CD4-positive, CD25-positive, alpha-beta regulatory T cell (primary cell): ENCODE data around the gene RYR3. TPM values are rescaled to one million over a fixed set of nuclear protein-coding genes. Genes with fewer than 3 reads are reported as not detected.

Source experiments
- ATAC-seq, 2 donors: fragments of 150-1000 bp; cut with Tn5 transposase; one replicate each; pipeline ENCODE4 v1.10.0; 2021; ENCODE audit warnings: low read depth in 2 of 2, moderate number of reproducible peaks in 2 of 2, moderate library complexity in 1 of 2
- DNase-seq, 3 donors: peaks; one replicate each; pipeline versions ENCODE4 v3.0.0 to v3.0.0-alpha.2; 2012 to 2022; ENCODE audit warnings: mixed read lengths in 1 of 3
- H3K27ac ChIP-seq: one replicate; pipeline ENCODE4 v1.7.0; 2013; ENCODE audit warnings: mild to moderate bottlenecking, low read length; ENCODE audit not compliant: insufficient read depth, poor library complexity, severe bottlenecking
- H3K27me3 ChIP-seq: one replicate; pipeline ENCODE4 v1.7.0; 2013; ENCODE audit warnings: low read length; ENCODE audit not compliant: control insufficient read depth, insufficient read depth
- H3K36me3 ChIP-seq: one replicate; pipeline ENCODE4 v1.7.0; 2013; ENCODE audit warnings: mild to moderate bottlenecking, low read length, moderate library complexity; ENCODE audit not compliant: control insufficient read depth, insufficient read depth
- H3K4me1 ChIP-seq: 2 replicates; pipeline ENCODE4 v1.7.0; 2013; ENCODE audit warnings: mild to moderate bottlenecking, low read length; ENCODE audit not compliant: insufficient read depth, control insufficient read depth, poor library complexity, severe bottlenecking
- H3K4me3 ChIP-seq: one replicate; pipeline ENCODE4 v1.7.0; 2013; ENCODE audit warnings: low read depth, mild to moderate bottlenecking, low read length, moderate library complexity
- H3K9me3 ChIP-seq, 2 experiments: 1 replicate in 1 of 2; 2 replicates in 1 of 2; pipeline ENCODE4 v1.7.0; 2013; ENCODE audit warnings: low read length in 2 of 2, mild to moderate bottlenecking in 1 of 2, moderate library complexity in 1 of 2; ENCODE audit not compliant: control insufficient read depth in 2 of 2
- H3K27ac Mint-ChIP-seq, 3 donors: one replicate each; pipeline ENCODE4 v1.8.0; 2020 to 2022; ENCODE audit warnings: mild to moderate bottlenecking in 3 of 3, mixed read lengths in 3 of 3, moderate library complexity in 2 of 3
- H3K27me3 Mint-ChIP-seq: one replicate; pipeline ENCODE4 v1.8.0; 2022; ENCODE audit warnings: mild to moderate bottlenecking, mixed read lengths
- H3K36me3 Mint-ChIP-seq: one replicate; pipeline ENCODE4 v1.8.0; 2020; ENCODE audit warnings: mixed read lengths
- H3K4me1 Mint-ChIP-seq, 4 donors: one replicate each; pipeline ENCODE4 v1.8.0; 2020 to 2022; ENCODE audit warnings: mixed read lengths in 4 of 4, mild to moderate bottlenecking in 1 of 4
- H3K4me3 Mint-ChIP-seq, 4 donors: one replicate each; pipeline ENCODE4 v1.8.0; 2020 to 2022; ENCODE audit warnings: mild to moderate bottlenecking in 4 of 4, mixed read lengths in 4 of 4, moderate library complexity in 3 of 4
- H3K9me3 Mint-ChIP-seq, 7 donors: one replicate each; pipeline ENCODE4 v1.8.0; 2020 to 2022; ENCODE audit warnings: mixed read lengths in 7 of 7, mild to moderate bottlenecking in 3 of 7, moderate library complexity in 2 of 7
- polyA plus RNA-seq, 4 donors: library from polyadenylated mRNA; unstranded; fragments of 300-500 nt; fragmentation: Illumina TruSeq; gene quantifications; one replicate each; pipeline ENCODE4 v1.2.3, GENCODE V29; 2021
- total RNA-seq: library from RNA; stranded (reverse); gene quantifications from one replicate; pipeline ENCODE4 v1.2.3, GENCODE V29; 2022

RYR3 gene
- total and polyA plus RNA-seq, 5 donors from 2014 or later = 0.05 to 0.19 (median 0.09) TPM; not detected in 1

DNA sequence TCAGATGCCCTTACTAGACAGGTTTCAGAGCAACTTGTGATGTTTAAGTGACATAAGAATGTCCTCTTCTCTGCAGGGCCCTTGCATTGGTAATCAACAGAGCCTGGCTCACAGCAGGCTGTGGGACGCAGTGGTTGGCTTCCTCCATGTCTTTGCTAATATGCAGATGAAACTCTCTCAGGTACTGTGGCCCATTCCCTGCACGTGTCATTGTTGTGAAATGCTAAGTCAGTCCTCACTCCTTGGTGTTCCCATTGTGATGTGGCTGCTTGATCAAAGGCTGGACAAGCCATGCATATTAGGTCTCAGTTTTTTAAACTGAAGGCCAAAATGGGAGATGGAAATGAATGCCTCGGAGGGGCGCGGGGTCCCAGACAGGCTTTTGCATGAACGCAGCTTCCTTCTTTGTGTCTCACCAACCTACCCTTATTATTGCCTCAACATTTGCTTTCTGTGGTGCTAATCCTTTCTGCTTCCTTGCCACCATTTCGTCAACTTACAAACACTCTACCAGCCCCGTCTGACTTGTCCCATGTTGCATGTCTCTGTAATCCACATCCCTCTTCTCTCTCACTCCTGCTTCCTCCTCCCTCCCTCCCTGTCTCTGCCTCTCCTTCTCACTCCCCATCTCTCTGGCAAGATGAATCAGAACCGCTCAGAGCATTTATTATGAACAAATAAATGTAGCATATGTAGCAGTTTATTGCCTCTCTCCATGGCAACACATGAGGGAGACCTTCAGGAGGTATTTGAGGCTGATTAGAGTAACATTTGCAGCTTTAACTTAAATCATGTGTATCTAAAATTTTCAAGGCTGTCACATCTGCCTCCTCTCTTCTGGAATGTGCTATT is 524.4 kb downstream of the RYR3 start:
- no peaks in the 10 kb centered on the region for H3K4me1 ChIP-seq
- Mint-ChIP-seq H3K36me3 (no peaks in the 10 kb centered on the region), H3K4me1 (no peaks in the 10 kb centered on the region), H3K27ac (no peak overlapping the region), H3K4me3 (no peak overlapping the region), H3K9me3 (no peaks in the 10 kb centered on the region), H3K27me3 (no peaks in the 10 kb centered on the region)
- ATAC-seq = no peak
- DNase-seq = no peak
- no peaks in the 10 kb centered on the region for H3K27me3 ChIP-seq
- no peaks in the 10 kb centered on the region for H3K9me3 ChIP-seq
- no peak overlapping the region for H3K27ac ChIP-seq
- H3K4me3 ChIP-seq = no peak overlapping the region
- no peaks in the 10 kb centered on the region for H3K36me3 ChIP-seq

DNA sequence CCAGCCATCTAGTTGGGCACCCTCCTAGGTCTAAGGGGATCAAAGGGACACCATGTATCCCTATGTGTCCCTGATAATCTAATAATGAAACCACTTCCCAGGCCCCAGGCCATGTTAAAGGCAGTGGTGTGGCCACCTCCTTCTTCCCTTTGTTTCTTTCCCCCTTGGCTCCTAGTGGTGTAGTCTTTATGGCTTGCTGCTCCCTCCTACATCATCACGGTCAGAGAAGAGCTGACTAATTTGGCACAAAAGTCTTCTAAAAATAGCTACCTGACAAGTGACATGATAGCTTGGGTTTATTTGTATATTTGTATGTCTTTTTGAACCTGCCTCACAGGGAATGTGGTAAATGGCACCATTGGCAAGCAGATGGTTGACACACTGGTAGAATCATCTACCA is 526.5 kb downstream of the RYR3 start:
- H3K36me3 Mint-ChIP-seq = no peaks in the 10 kb centered on the region
- H3K4me1 ChIP-seq = no peaks in the 10 kb centered on the region
- DNase-seq (no peak), ATAC-seq (no peak)
- H3K4me3 ChIP-seq = no peak overlapping the region
- H3K27ac Mint-ChIP-seq = no peak overlapping the region
- H3K4me3 Mint-ChIP-seq = no peak overlapping the region
- H3K36me3 ChIP-seq = no peaks in the 10 kb centered on the region
- no peaks in the 10 kb centered on the region for H3K9me3 ChIP-seq
- no peaks in the 10 kb centered on the region for H3K9me3 Mint-ChIP-seq
- H3K27ac ChIP-seq = no peak overlapping the region
- H3K27me3 Mint-ChIP-seq = no peaks in the 10 kb centered on the region
- H3K4me1 Mint-ChIP-seq = no peaks in the 10 kb centered on the region
- no peaks in the 10 kb centered on the region for H3K27me3 ChIP-seq

DNA sequence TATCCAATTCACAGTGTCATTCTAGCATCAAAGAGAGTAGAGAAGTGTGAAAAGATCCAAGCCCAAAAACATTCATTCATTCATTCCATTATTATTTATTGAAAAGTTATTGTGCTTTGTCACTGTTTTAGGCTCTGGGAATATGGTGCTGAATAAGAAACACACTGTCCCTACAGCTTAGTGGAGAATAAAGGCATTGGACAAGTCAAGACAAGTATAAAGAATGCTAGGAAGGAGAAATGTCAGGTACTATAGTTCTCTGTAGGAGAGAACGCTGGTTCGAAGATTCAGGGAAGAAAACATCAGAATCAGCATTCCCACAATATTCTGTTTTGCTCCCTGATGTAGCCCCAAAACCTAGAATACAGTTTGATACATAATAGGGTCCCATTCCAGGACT is 528.8 kb downstream of the RYR3 start:
- ATAC-seq (no peak), DNase-seq (no peak)
- H3K36me3 Mint-ChIP-seq = no peaks in the 10 kb centered on the region
- Histone ChIP-seq H3K27ac (no peak overlapping the region), H3K9me3 (no peaks in the 10 kb centered on the region), H3K4me1 (no peaks in the 10 kb centered on the region), H3K36me3 (no peaks in the 10 kb centered on the region), H3K4me3 (no peak overlapping the region), H3K27me3 (no peaks in the 10 kb centered on the region)
- no peaks in the 10 kb centered on the region for H3K4me1 Mint-ChIP-seq
- no peak overlapping the region for H3K27ac Mint-ChIP-seq
- H3K4me3 Mint-ChIP-seq = no peak overlapping the region
- no peaks in the 10 kb centered on the region for H3K27me3 Mint-ChIP-seq
- H3K9me3 Mint-ChIP-seq = no peaks in the 10 kb centered on the region

DNA sequence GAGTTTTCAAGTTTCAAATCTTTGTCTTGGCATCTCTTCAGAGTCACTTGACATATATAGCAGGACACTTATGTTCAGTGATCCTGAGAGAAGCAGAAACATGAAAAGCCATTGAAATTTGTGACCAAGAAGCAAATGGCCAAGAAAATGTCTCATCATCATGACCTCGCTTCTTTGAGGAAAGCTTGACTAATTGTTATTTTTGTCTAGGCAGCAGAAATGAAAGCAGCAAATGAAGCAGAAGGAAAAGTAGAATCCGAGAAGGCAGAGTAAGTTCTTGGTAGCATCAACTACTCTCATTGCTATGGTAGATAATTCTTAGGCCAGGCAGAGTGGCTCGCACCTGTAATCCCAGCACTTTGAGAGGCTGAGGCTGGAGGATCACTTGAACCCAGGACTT is 529.8 kb downstream of the RYR3 start:
- no peak for ATAC-seq

DNA sequence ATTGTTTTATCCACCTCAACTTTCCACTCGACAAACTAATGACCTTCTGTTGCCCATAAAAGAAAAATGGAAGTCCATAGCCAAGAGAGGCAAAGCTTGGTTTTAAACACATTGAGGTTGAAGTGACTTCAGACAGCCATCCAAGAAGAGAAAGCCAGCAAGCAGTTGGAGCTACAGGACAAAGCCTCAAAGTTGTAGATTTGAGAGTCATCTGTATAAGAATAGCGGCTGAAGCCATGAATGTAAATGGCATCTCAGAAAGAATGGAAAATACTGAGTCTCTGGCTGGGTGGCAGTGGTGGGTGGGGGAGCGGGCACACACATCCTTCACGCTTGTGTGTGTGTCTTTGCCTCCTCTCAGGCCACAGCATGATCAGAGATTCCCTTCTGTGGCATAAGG is 533.4 kb downstream of the RYR3 start:
- Histone ChIP-seq H3K36me3 (no peaks in the 10 kb centered on the region), H3K27me3 (no peaks in the 10 kb centered on the region), H3K27ac (no peak overlapping the region), H3K4me1 (no peaks in the 10 kb centered on the region), H3K9me3 (no peaks in the 10 kb centered on the region), H3K4me3 (no peak overlapping the region)
- H3K27me3 Mint-ChIP-seq = no peaks in the 10 kb centered on the region
- H3K27ac Mint-ChIP-seq = no peak overlapping the region
- no peak for ATAC-seq
- peaks cover 0 to 5% (median 0%) of the 10 kb centered on the region in 7 donors for H3K9me3 Mint-ChIP-seq
- no peaks in the 10 kb centered on the region for H3K36me3 Mint-ChIP-seq
- no peak overlapping the region for H3K4me3 Mint-ChIP-seq
- no peak for DNase-seq
- H3K4me1 Mint-ChIP-seq = no peaks in the 10 kb centered on the region

More for the DNA sequence above, 529.8 kb downstream of the RYR3 start:
- no peaks in the 10 kb centered on the region for H3K4me1 ChIP-seq
- Mint-ChIP-seq H3K27me3 (no peaks in the 10 kb centered on the region), H3K27ac (no peak overlapping the region), H3K36me3 (no peaks in the 10 kb centered on the region), H3K4me3 (no peak overlapping the region), H3K4me1 (no peaks in the 10 kb centered on the region), H3K9me3 (no peaks in the 10 kb centered on the region)
- no peak for DNase-seq
- no peaks in the 10 kb centered on the region for H3K9me3 ChIP-seq
- H3K27me3 ChIP-seq = no peaks in the 10 kb centered on the region
- no peak overlapping the region for H3K27ac ChIP-seq
- H3K36me3 ChIP-seq = no peaks in the 10 kb centered on the region
- no peak overlapping the region for H3K4me3 ChIP-seq

DNA sequence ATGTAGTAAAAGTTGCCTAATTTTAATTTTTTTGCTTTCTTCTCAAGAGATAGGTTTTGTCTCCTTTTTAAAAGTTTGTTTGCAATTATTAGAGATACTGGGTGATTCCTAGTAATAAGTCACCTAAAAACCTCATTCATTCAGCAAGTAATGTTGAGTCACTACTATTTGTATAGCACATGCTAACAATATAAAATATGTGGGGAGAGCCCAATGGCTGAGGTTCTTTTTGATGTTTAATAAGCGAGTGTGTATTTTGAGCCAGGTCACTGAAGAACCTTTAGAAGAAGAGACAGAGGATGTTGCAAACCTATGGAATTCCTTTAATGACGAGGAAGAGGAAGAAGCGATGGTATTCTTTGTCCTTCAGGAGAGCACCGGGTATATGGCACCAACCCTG is 533.8 kb downstream of the RYR3 start:
- Histone ChIP-seq H3K36me3 (no peaks in the 10 kb centered on the region), H3K27ac (no peak overlapping the region), H3K9me3 (no peaks in the 10 kb centered on the region), H3K4me1 (no peaks in the 10 kb centered on the region), H3K27me3 (no peaks in the 10 kb centered on the region), H3K4me3 (no peak overlapping the region)
- Mint-ChIP-seq H3K27ac (no peak overlapping the region), H3K9me3 (peaks cover 0 to 5% (median 0%) of the 10 kb centered on the region in 7 donors), H3K36me3 (no peaks in the 10 kb centered on the region), H3K4me3 (no peak overlapping the region), H3K27me3 (no peaks in the 10 kb centered on the region), H3K4me1 (no peaks in the 10 kb centered on the region)
- ATAC-seq (no peak), DNase-seq (no peak)

DNA sequence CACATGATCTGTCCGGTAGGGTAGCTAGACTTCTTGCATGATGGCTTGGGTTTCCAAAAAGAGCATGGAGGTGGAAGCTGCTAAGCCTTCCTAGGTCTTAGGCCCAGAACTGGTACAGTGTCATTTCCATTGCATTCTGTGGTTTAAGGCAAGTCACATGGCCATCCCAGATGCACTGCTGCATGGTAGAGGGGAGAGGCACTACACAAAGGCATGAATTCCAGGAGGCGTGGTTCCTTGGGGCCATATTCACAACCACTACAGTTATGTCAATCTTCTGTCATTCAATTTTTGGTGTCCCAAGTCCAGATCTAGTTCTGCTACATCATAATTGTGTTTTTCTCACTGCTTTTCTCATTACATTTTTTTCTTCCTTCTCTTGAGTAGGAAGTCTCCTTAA is 535.4 kb downstream of the RYR3 start:
- ATAC-seq (no peak), DNase-seq (no peak)
- no peak overlapping the region for H3K27ac ChIP-seq
- Mint-ChIP-seq H3K27ac (no peak overlapping the region), H3K9me3 (peaks cover 0 to 5% (median 0%) of the 10 kb centered on the region in 7 donors), H3K36me3 (no peaks in the 10 kb centered on the region), H3K4me3 (no peak overlapping the region), H3K27me3 (no peaks in the 10 kb centered on the region), H3K4me1 (no peaks in the 10 kb centered on the region)
- no peak overlapping the region for H3K4me3 ChIP-seq
- H3K4me1 ChIP-seq = no peaks in the 10 kb centered on the region
- no peaks in the 10 kb centered on the region for H3K9me3 ChIP-seq
- no peaks in the 10 kb centered on the region for H3K36me3 ChIP-seq
- no peaks in the 10 kb centered on the region for H3K27me3 ChIP-seq

DNA sequence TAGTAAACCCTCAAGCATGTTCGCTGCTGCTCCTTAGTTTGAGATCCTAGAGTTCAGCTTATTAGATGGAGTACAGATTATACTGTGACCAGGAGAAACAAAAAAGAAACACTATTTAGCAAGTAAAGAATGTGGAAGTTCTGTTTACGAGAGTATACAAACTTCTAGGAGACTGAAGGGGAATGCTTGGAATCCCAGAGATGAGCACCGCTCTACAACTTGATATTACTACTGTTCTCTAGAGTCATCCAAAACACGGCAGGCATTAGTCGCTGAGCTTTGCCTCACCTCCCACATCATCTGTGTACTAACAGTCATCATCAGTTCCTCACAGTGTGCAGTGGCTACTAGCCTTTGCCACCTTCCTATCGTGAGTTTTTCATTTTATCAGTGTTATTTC is 536.1 kb downstream of the RYR3 start:
- no peaks in the 10 kb centered on the region for H3K4me1 Mint-ChIP-seq
- ATAC-seq (no peak), DNase-seq (no peak)
- no peaks in the 10 kb centered on the region for H3K4me1 ChIP-seq
- no peaks in the 10 kb centered on the region for H3K27me3 ChIP-seq
- H3K27ac ChIP-seq = no peak overlapping the region
- no peaks in the 10 kb centered on the region for H3K36me3 ChIP-seq
- no peaks in the 10 kb centered on the region for H3K27me3 Mint-ChIP-seq
- H3K36me3 Mint-ChIP-seq = no peaks in the 10 kb centered on the region
- no peaks in the 10 kb centered on the region for H3K9me3 ChIP-seq
- no peak overlapping the region for H3K4me3 Mint-ChIP-seq
- H3K4me3 ChIP-seq = no peak overlapping the region
- peaks cover 0 to 5% (median 0%) of the 10 kb centered on the region in 7 donors for H3K9me3 Mint-ChIP-seq
- no peak overlapping the region for H3K27ac Mint-ChIP-seq
